Measurements from ENCODE around the gene SLC6A1.

SLC6A1 gene

DNA sequence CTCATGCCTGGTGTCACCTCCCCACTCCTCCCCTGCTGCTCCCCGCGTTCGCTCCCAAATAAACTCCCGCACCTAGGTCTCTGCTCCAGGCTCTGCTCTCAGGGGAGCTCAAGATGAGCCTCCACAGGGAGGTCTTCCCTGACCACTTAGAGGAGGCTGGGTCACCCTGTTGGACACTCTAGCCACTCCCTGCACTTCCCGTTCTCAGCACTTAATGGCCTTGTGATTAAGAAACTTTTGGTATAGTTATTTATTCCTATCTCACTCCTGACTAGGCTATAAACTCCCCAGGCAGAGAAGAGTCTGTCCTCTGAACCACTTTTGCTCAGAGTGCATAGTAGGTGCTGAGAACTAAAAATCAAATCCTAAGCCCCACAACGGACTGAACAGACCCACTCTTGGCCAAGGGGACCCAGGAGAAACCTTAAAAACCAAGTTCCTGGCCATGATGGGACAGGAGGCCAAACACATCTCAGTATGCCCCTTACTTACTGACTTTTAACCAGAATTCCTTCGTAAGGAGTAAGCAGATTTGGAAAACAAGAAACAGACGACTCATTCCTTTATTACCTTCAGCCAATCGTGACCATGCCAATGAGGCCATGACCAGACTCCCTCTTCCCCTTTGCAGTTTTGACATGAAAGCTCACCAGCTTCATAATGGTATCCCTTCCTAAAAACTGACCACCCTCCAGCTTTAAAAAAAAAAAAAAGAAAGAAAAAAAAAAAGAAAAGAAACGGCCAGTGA lies 92.7 kb downstream of the SLC6A1 start:
- H3K9me3 ChIP-seq (ENCODE audit: insufficient read depth, low read length) = no peaks in the 10 kb centered on the region
- H3K27ac ChIP-seq (ENCODE audit: low read depth, low read length) = no peak overlapping the region
- no peak overlapping the region for H3K4me3 ChIP-seq (ENCODE audit: insufficient read depth, low read length, poor library complexity, severe bottlenecking)
- no peak overlapping the region for H3K4me2 ChIP-seq (ENCODE audit: low read depth, low read length, poor library complexity, severe bottlenecking)
- no peak for TF ChIP-seq EZH2phosphoT487 (conservative IDR thresholded peaks at IDR 0.05; ENCODE audit: low read length)
- TF ChIP-seq, protein P1, sequence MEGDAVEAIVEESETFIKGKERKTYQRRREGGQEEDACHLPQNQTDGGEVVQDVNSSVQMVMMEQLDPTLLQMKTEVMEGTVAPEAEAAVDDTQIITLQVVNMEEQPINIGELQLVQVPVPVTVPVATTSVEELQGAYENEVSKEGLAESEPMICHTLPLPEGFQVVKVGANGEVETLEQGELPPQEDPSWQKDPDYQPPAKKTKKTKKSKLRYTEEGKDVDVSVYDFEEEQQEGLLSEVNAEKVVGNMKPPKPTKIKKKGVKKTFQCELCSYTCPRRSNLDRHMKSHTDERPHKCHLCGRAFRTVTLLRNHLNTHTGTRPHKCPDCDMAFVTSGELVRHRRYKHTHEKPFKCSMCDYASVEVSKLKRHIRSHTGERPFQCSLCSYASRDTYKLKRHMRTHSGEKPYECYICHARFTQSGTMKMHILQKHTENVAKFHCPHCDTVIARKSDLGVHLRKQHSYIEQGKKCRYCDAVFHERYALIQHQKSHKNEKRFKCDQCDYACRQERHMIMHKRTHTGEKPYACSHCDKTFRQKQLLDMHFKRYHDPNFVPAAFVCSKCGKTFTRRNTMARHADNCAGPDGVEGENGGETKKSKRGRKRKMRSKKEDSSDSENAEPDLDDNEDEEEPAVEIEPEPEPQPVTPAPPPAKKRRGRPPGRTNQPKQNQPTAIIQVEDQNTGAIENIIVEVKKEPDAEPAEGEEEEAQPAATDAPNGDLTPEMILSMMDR (IDR thresholded peaks at IDR 0.05; ENCODE audit: insufficient read depth, low read length, poor library complexity, severe bottlenecking) = no peak
- no peaks in the 10 kb centered on the region for H4K20me1 ChIP-seq (ENCODE audit: low read depth, low read length)
- no peaks in the 10 kb centered on the region for H3F3A ChIP-seq (ENCODE audit: insufficient read depth)
- no peak overlapping the region for H2AFZ ChIP-seq (ENCODE audit: low read depth, low read length, severe bottlenecking)
- H3K9me2 ChIP-seq (replicated peaks; ENCODE audit: insufficient read depth, low read length) = no peaks in the 10 kb centered on the region
- no peaks in the 10 kb centered on the region for H3K79me2 ChIP-seq (ENCODE audit: insufficient read depth, low read length)
- no peak overlapping the region for H3K9ac ChIP-seq (ENCODE audit: low read length)
- H3K27me3 ChIP-seq (ENCODE audit: low read length) = no peaks in the 10 kb centered on the region
- no peaks in the 10 kb centered on the region for H3K36me3 ChIP-seq (ENCODE audit: low read length)

DNA sequence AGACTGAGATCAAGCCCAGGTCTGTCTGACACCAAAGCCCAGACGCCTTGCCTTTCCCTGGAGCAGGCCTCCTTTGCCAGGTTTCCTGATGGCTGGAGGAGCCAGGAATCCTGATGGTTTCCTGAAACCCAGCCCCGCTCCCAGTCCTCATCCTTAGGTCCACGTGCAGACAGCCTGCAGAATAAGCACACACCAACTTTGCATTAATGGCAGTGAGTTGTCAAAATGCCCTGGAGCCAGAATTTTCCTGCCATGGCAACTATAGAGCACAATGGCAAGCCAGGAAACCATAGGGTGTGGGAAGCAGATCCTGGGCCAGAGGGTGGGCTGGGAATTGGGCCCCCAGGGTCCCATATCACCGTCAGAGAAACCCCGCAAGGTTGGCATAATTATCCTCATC lies 94.3 kb downstream of the SLC6A1 start:
- H3K9me3 ChIP-seq (ENCODE audit: insufficient read depth, low read length) = no peaks in the 10 kb centered on the region
- H3K9ac ChIP-seq (ENCODE audit: low read length) = no peak overlapping the region
- no peak overlapping the region for H3K4me2 ChIP-seq (ENCODE audit: low read depth, low read length, poor library complexity, severe bottlenecking)
- H3K27ac ChIP-seq (ENCODE audit: low read depth, low read length) = no peak overlapping the region
- H3K9me2 ChIP-seq (replicated peaks; ENCODE audit: insufficient read depth, low read length) = no peaks in the 10 kb centered on the region
- H3K79me2 ChIP-seq (ENCODE audit: insufficient read depth, low read length) = no peaks in the 10 kb centered on the region
- TF ChIP-seq, protein P1 (IDR thresholded peaks at IDR 0.05; ENCODE audit: insufficient read depth, low read length, poor library complexity, severe bottlenecking) = no peak
- no peak for TF ChIP-seq EZH2phosphoT487 (conservative IDR thresholded peaks at IDR 0.05; ENCODE audit: low read length)
- no peaks in the 10 kb centered on the region for H3K36me3 ChIP-seq (ENCODE audit: low read length)
- H2AFZ ChIP-seq (ENCODE audit: low read depth, low read length, severe bottlenecking) = no peak overlapping the region
- H3K27me3 ChIP-seq (ENCODE audit: low read length) = no peaks in the 10 kb centered on the region
- H4K20me1 ChIP-seq (ENCODE audit: low read depth, low read length) = no peaks in the 10 kb centered on the region
- no peaks in the 10 kb centered on the region for H3F3A ChIP-seq (ENCODE audit: insufficient read depth)
- H3K4me3 ChIP-seq (ENCODE audit: insufficient read depth, low read length, poor library complexity, severe bottlenecking) = no peak overlapping the region

DNA sequence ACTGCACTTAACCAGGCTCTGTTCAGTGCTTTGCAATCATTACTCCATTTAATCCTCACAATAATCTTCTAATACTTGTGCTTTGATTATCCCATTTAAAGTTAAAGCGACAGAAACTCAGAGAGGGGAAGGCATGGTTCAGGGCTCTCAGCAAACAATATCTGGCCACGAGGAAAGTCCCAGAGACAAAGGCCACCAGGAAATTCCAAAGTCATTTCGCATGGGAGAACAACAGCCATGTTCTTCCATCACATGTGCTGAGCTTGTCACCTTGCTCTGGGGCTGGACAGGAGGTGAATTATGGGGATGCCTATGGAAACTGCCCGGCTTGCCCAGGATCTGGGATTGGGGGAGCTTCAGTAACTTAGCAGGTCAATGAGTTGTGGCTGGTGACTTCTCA lies 95.5 kb downstream of the SLC6A1 start:
- no peaks in the 10 kb centered on the region for H3K9me3 ChIP-seq (ENCODE audit: insufficient read depth, low read length)
- no peaks in the 10 kb centered on the region for H3K36me3 ChIP-seq (ENCODE audit: low read length)
- no peak overlapping the region for H3K4me2 ChIP-seq (ENCODE audit: low read depth, low read length, poor library complexity, severe bottlenecking)
- H3F3A ChIP-seq (ENCODE audit: insufficient read depth) = no peaks in the 10 kb centered on the region
- TF ChIP-seq, protein P1 (IDR thresholded peaks at IDR 0.05; ENCODE audit: insufficient read depth, low read length, poor library complexity, severe bottlenecking) = no peak
- TF ChIP-seq EZH2phosphoT487 (conservative IDR thresholded peaks at IDR 0.05; ENCODE audit: low read length) = no peak
- H2AFZ ChIP-seq (ENCODE audit: low read depth, low read length, severe bottlenecking) = no peak overlapping the region
- no peaks in the 10 kb centered on the region for H3K9me2 ChIP-seq (replicated peaks; ENCODE audit: insufficient read depth, low read length)
- H3K4me3 ChIP-seq (ENCODE audit: insufficient read depth, low read length, poor library complexity, severe bottlenecking) = no peak overlapping the region
- H3K27me3 ChIP-seq (ENCODE audit: low read length) = no peaks in the 10 kb centered on the region
- no peak overlapping the region for H3K9ac ChIP-seq (ENCODE audit: low read length)
- no peak overlapping the region for H3K27ac ChIP-seq (ENCODE audit: low read depth, low read length)
- no peaks in the 10 kb centered on the region for H3K79me2 ChIP-seq (ENCODE audit: insufficient read depth, low read length)
- no peaks in the 10 kb centered on the region for H4K20me1 ChIP-seq (ENCODE audit: low read depth, low read length)

All from SU-DHL-6 (cell line).